ENCODE data around the gene IL13RA1. TPM values are rescaled to one million over a fixed set of nuclear protein-coding genes. Genes with fewer than 3 reads are reported as not detected.

Gene IL13RA1
- total and polyA plus RNA-seq, 8 donors, result 18.5 to 110 (median 39.5) TPM

DNA sequence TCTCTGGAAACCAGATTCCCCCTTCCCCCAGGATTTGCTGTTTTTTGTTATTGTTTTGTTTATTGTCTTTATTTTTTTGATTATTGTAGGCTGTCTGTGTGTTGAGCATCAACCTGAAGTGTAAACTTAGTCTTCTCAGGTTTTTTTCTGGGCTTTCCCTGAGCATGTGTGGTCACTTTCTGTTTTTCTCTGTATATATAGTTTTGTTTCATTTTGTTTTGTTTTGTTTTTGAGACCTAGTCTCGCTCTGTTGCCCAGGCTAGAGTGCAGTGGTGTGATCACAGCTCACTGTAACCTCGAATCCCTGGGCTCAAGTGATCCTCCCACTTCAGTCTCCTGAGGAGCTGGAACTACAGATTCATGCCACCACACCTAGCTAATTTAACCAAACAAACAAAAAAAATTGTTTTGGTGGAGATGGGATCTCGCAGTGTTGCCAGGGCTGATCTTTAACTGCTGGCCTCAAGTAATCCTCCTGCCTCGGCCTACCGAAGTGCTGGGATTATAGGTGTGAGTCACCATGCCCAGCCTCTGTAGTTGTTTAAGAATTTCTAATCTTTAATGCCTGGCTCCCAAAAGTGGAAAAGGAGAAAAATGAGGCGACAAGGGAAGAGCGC lies 9.1 kb downstream of the IL13RA1 start:
- no peak overlapping the region for H3K27ac ChIP-seq
- H3K4me3 ChIP-seq, result no peak overlapping the region
- peaks cover 0 to 11% (median 3%) of the 10 kb centered on the region in 4 donors for H3K9me3 ChIP-seq
- no peaks in the 10 kb centered on the region for H3K36me3 ChIP-seq
- peaks cover 0 to 17% (median 3%) of the 10 kb centered on the region in 4 donors for H3K4me1 ChIP-seq
- H3K27me3 ChIP-seq, result no peaks in the 10 kb centered on the region
- WGBS, 5 donors, result 67 to 90% (median 80%) methylated on average over 7 of the region's 7 CpGs
- no peak for TF ChIP-seq POLR2A (IDR thresholded peaks at IDR 0.05)
- TF ChIP-seq, protein P1, sequence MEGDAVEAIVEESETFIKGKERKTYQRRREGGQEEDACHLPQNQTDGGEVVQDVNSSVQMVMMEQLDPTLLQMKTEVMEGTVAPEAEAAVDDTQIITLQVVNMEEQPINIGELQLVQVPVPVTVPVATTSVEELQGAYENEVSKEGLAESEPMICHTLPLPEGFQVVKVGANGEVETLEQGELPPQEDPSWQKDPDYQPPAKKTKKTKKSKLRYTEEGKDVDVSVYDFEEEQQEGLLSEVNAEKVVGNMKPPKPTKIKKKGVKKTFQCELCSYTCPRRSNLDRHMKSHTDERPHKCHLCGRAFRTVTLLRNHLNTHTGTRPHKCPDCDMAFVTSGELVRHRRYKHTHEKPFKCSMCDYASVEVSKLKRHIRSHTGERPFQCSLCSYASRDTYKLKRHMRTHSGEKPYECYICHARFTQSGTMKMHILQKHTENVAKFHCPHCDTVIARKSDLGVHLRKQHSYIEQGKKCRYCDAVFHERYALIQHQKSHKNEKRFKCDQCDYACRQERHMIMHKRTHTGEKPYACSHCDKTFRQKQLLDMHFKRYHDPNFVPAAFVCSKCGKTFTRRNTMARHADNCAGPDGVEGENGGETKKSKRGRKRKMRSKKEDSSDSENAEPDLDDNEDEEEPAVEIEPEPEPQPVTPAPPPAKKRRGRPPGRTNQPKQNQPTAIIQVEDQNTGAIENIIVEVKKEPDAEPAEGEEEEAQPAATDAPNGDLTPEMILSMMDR (IDR thresholded peaks at IDR 0.05), result no peak
- no peak for TF ChIP-seq EP300 (IDR thresholded peaks at IDR 0.05)
- no peak for DNase-seq
- intact Hi-C loops (cut with DNase I; ENCODE audit: low total_unique reads), result no loop called here

DNA sequence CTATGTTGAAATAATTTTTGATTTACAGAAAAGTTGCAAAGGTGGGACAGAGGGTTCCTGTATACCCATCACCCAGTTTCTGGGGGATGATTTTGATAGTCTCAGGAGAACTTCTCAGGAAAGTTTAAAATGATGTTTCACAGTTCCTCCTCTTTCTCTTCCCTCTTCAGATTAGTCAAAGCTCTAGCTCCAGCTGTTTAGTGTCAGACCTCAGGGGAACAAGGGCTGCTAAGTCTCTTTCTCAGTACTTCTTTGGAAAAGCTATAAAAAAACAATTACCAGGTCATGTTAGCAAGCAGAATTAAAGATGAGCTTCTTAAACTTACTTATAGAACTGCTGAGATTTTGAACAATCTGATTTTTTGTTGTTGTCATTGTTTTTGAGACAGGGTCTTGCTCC lies 12.2 kb downstream of the IL13RA1 start:
- Histone ChIP-seq H3K36me3 (no peaks in the 10 kb centered on the region), H3K4me3 (no peak overlapping the region), H3K27ac (no peak overlapping the region), H3K27me3 (no peaks in the 10 kb centered on the region), H3K9me3 (peaks cover 0 to 6% (median 0%) of the 10 kb centered on the region in 4 donors), H3K4me1 (peaks cover 0 to 17% (median 6%) of the 10 kb centered on the region in 4 donors)
- intact Hi-C loops (cut with DNase I; ENCODE audit: low total_unique reads), result no loop called here
- TF ChIP-seq POLR2AphosphoS5 (IDR thresholded peaks at IDR 0.05), result no peak
- no peak for TF ChIP-seq EP300 (IDR thresholded peaks at IDR 0.05)
- TF ChIP-seq POLR2A (IDR thresholded peaks at IDR 0.05), result no peak
- TF ChIP-seq, protein P1 (IDR thresholded peaks at IDR 0.05), result no peak
- DNase-seq, result no peak

DNA sequence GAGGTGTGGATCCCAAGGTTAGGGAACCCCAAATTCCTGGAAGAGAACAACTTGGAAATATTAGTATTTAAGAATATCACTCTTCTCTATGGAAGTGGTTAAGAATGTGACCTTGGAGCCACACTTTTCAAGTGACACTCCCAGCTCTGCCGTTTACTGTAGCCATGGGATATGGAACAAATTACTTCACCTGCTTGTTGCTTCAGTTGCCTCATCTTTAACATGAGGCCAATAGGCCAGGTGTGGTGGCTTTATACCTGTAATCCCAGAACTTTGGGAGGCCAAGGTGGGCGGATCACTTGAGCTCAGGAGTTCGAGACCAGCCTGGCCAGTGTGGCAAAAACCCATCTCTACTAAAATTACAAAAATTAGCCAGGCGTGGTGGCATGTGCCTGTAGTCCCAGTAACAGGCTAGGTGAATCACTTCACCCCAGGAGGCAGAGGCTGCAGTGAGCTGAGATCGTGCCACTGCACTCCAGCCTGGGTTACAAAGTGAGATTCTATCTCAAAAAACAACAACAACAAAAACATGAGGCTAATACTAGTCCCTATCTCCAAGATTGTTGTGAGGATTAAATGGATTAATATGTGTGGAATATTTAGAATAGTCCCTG lies 13.0 kb downstream of the IL13RA1 start:
- peak overlapping the region in 2 of 5 donors; percentile 17 to 25 for H3K27ac ChIP-seq
- 64 to 80% (median 74%) methylated on average over 4 to 5 of the region's 5 CpGs for WGBS, 5 donors

DNA sequence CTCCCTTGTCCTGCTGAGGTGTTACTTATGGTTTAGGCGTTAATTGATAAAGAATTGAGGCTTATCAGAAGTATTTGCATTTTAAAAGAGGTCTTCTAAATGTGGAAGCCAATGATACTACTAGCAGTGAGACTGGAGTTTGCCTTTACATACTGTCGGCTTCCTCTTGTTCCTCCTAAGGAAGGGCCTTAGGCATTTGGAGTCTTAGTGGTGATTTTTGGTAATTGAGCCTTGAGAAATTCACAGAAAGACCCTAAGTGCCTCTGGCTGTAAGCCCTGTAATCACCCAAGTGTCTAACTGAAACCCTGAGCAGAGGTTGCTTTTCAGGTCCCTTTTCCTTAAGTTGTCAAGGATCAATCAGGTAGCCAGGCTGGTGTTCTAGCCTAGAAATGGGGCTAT lies 14.8 kb downstream of the IL13RA1 start:
- Histone ChIP-seq H3K27ac (no peak overlapping the region), H3K9me3 (peaks cover 0 to 6% (median 0%) of the 10 kb centered on the region in 4 donors), H3K27me3 (no peaks in the 10 kb centered on the region), H3K4me1 (peaks cover 0 to 22% (median 9%) of the 10 kb centered on the region in 4 donors), H3K36me3 (peaks cover 0 to 3% (median 0%) of the 10 kb centered on the region in 4 donors), H3K4me3 (no peak overlapping the region)
- no peak for DNase-seq
- TF ChIP-seq EP300 (IDR thresholded peaks at IDR 0.05), result no peak
- TF ChIP-seq, protein P1 (IDR thresholded peaks at IDR 0.05), result no peak
- no peak for TF ChIP-seq POLR2A (IDR thresholded peaks at IDR 0.05)
- TF ChIP-seq POLR2AphosphoS5 (IDR thresholded peaks at IDR 0.05), result no peak
- intact Hi-C loops (cut with DNase I; ENCODE audit: low total_unique reads), result no loop called here
- 44 to 67% (median 50%) methylated on average over 2 of the region's 2 CpGs for WGBS, 5 donors

More for the DNA sequence above, 13.0 kb downstream of the IL13RA1 start:
- no peaks in the 10 kb centered on the region for H3K36me3 ChIP-seq
- no peaks in the 10 kb centered on the region for H3K27me3 ChIP-seq
- TF ChIP-seq, protein P1 (IDR thresholded peaks at IDR 0.05), result no peak
- TF ChIP-seq POLR2A (IDR thresholded peaks at IDR 0.05), result no peak
- no peak for TF ChIP-seq POLR2AphosphoS5 (IDR thresholded peaks at IDR 0.05)
- TF ChIP-seq EP300 (IDR thresholded peaks at IDR 0.05), result no peak
- intact Hi-C loops (cut with DNase I; ENCODE audit: low total_unique reads), result no loop called here
- peaks cover 0 to 6% (median 0%) of the 10 kb centered on the region in 4 donors for H3K9me3 ChIP-seq
- no peak overlapping the region for H3K4me3 ChIP-seq
- H3K4me1 ChIP-seq, result peaks cover 0 to 23% (median 9%) of the 10 kb centered on the region in 4 donors
- no peak for DNase-seq

Measured in stomach (tissue), 9 donors.